ENCODE data around the gene LPAR1.

LPAR1 gene

DNA sequence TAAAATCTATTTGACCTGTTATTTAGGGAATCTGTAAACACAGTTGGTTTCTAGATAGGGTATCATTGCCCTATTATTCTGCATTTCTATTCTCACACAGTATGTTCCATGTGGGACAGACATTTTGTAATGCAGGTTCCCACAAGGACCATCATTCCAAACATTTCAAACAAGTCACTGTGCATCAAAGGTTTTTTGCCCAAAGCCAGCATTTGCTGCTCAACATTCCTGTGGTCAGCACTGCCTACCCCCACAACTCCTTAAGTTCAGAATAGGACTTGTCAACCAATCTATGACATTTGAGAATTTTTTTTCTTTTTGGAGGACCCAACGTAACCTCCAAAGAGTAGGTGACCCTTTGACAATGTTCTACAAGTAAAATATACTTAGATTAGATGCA, 95.7 kb downstream of the LPAR1 start:
- no peak overlapping the region for H3K4me3 ChIP-seq (ENCODE audit: control insufficient read depth, low read depth, low read length)
- DNase-seq (ENCODE audit: low read depth) = no peak
- TF ChIP-seq, protein P1, sequence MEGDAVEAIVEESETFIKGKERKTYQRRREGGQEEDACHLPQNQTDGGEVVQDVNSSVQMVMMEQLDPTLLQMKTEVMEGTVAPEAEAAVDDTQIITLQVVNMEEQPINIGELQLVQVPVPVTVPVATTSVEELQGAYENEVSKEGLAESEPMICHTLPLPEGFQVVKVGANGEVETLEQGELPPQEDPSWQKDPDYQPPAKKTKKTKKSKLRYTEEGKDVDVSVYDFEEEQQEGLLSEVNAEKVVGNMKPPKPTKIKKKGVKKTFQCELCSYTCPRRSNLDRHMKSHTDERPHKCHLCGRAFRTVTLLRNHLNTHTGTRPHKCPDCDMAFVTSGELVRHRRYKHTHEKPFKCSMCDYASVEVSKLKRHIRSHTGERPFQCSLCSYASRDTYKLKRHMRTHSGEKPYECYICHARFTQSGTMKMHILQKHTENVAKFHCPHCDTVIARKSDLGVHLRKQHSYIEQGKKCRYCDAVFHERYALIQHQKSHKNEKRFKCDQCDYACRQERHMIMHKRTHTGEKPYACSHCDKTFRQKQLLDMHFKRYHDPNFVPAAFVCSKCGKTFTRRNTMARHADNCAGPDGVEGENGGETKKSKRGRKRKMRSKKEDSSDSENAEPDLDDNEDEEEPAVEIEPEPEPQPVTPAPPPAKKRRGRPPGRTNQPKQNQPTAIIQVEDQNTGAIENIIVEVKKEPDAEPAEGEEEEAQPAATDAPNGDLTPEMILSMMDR (conservative IDR thresholded peaks at IDR 0.05; ENCODE audit: control insufficient read depth, insufficient read depth, low read depth, low read length) = no peak

DNA sequence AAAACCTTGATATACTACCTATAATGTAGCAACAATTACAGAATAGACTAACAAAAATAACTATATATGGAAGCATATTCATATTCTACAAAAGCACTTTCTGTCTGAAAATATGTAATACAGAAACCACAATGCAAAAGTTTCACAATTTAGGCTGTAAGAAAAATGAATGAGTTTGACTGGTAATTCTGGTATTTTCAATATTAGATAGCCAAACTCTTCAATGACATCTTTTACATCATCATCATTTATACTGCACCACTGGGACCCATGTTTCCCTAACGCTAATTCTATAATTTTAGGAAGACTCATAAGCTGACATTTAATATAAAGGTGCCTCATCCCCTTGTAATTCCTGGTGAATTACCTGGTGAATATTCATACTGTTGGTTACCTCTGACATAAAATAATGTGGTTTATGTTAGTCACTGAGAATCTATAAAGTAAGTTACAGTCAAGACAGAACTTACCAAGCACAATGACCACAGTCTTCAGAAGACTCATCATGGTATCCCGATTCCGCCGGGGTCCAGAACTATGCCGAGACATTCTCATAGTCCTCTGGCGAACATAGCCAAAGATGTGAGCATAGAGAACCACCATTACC, 97.2 kb downstream of the LPAR1 start:
- H3K4me3 ChIP-seq (ENCODE audit: control insufficient read depth, low read depth, low read length) = no peak overlapping the region
- TF ChIP-seq, protein P1 (conservative IDR thresholded peaks at IDR 0.05; ENCODE audit: control insufficient read depth, insufficient read depth, low read depth, low read length) = no peak
- no peak for DNase-seq (ENCODE audit: low read depth)

DNA sequence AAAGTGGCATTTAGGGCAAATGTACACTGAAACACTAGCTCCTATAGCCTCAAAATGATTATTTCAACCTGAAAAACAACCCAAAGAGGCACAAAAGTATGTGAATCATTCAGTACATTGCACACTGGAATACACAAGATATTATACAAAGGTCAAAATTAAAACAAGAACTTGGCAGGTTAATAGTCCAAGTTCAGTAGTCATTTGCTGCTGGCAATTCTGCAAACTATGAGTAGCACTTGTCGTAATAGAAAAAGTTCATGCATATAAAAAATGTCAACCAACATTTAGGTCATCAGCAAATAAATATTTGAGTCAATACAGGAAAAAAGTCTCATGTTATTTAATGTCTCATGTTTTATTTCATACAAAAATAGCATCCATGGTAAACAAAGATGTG, 98.7 kb downstream of the LPAR1 start:
- no peak overlapping the region for H3K4me3 ChIP-seq (ENCODE audit: control insufficient read depth, low read depth, low read length)
- TF ChIP-seq, protein P1 (conservative IDR thresholded peaks at IDR 0.05; ENCODE audit: control insufficient read depth, insufficient read depth, low read depth, low read length) = no peak
- DNase-seq (ENCODE audit: low read depth) = peak; percentile 58

DNA sequence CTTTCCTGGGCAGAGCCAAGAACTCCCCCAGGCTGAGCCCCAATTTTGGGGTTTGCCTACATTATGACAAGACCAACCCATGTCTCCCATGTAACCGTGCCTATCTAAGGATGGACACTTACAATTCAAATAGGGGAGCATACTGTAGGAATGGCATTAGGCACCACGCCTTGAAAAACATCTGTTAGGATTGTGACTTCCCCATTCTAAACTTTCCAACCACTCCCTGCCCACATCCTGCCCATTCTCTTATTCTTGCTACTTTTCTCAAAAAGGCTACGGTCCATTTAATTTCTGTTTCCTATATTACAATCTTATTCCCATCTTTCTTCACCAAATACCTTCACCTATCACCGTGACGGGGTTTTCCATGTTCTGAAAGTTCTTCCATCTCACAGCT, 99.2 kb downstream of the LPAR1 start:
- no peak for DNase-seq (ENCODE audit: low read depth)
- TF ChIP-seq, protein P1 (conservative IDR thresholded peaks at IDR 0.05; ENCODE audit: control insufficient read depth, insufficient read depth, low read depth, low read length) = no peak
- no peak overlapping the region for H3K4me3 ChIP-seq (ENCODE audit: control insufficient read depth, low read depth, low read length)

DNA sequence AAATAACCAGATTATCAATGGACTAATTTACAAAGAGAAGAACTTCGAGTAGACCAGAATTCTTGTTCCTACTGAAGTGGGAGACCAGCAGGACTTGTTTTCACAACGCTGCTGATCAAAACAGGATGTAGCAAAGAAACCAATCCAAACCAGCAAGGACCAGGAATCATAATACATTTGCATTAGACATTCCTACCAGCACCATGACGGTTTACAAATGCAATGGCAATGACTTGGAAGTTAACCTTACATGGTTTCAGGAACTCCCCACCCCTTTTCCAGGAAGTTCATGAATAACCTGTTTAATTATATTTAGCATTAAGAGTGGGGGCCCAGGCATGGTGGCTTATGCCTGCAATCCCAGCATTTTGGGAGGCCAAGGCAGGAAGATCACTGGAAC, 100.0 kb downstream of the LPAR1 start:
- H3K4me3 ChIP-seq (ENCODE audit: control insufficient read depth, low read depth, low read length) = no peak overlapping the region
- TF ChIP-seq, protein P1 (conservative IDR thresholded peaks at IDR 0.05; ENCODE audit: control insufficient read depth, insufficient read depth, low read depth, low read length) = no peak
- DNase-seq (ENCODE audit: low read depth) = no peak

DNA sequence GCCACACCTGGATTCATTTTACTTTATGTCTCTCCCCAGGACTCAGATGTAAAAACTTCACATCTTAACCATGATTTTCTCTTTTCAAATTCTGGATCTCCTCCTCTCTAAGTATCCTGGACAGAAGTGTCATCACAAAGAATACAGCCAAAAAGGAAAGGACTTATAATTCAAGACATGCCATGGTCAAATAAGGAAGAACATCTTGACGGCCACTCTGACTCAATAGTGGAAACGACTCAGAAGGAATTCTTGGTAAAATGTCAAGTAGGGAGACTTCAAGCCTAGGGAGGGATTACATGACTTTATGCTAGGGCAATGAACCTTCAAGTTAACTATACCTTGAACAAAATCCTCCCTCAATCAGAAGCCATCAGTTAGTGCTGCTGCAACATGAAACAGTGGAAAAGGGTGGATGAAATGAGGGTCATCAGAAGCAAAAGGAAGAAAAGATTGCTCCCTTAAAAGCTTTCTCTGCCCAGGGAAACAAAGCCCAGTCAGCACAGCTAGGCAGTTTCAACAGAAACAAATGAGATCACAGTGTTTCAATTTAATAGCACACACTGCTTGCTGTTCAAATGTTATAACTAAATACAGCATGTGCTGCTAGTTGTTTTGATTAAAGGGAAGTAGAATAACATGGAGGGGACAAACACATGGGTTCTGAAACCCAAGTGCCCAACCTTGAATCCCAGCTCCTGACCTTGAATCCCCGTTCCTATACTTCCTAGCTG, 101.4 kb downstream of the LPAR1 start:
- peak; percentile 94 for DNase-seq (ENCODE audit: low read depth)
- TF ChIP-seq, protein P1 (conservative IDR thresholded peaks at IDR 0.05; ENCODE audit: control insufficient read depth, insufficient read depth, low read depth, low read length) = no peak
- no peak overlapping the region for H3K4me3 ChIP-seq (ENCODE audit: control insufficient read depth, low read depth, low read length)

All from fibroblast of mammary gland (primary cell).